GM19043 (cell line): ENCODE results near the gene NUFIP2.
A peak's percentile ranks its signal among the peaks of the same experiment; 100 is the strongest.
"Not testable (repeated sequence)": the region's sequence is repeated elsewhere in the genome, so short reads cannot be mapped to it uniquely, and the experiment has no call there.

Experiments used
- ATAC-seq: cut with Tn5 transposase; IDR thresholded peaks from one replicate; pipeline ENCODE4 v1.9.1; 2021; ENCODE audit warnings: low read depth; ENCODE audit not compliant: unreplicated experiment

NUFIP2 gene, protein sequence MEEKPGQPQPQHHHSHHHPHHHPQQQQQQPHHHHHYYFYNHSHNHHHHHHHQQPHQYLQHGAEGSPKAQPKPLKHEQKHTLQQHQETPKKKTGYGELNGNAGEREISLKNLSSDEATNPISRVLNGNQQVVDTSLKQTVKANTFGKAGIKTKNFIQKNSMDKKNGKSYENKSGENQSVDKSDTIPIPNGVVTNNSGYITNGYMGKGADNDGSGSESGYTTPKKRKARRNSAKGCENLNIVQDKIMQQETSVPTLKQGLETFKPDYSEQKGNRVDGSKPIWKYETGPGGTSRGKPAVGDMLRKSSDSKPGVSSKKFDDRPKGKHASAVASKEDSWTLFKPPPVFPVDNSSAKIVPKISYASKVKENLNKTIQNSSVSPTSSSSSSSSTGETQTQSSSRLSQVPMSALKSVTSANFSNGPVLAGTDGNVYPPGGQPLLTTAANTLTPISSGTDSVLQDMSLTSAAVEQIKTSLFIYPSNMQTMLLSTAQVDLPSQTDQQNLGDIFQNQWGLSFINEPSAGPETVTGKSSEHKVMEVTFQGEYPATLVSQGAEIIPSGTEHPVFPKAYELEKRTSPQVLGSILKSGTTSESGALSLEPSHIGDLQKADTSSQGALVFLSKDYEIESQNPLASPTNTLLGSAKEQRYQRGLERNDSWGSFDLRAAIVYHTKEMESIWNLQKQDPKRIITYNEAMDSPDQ

DNA sequence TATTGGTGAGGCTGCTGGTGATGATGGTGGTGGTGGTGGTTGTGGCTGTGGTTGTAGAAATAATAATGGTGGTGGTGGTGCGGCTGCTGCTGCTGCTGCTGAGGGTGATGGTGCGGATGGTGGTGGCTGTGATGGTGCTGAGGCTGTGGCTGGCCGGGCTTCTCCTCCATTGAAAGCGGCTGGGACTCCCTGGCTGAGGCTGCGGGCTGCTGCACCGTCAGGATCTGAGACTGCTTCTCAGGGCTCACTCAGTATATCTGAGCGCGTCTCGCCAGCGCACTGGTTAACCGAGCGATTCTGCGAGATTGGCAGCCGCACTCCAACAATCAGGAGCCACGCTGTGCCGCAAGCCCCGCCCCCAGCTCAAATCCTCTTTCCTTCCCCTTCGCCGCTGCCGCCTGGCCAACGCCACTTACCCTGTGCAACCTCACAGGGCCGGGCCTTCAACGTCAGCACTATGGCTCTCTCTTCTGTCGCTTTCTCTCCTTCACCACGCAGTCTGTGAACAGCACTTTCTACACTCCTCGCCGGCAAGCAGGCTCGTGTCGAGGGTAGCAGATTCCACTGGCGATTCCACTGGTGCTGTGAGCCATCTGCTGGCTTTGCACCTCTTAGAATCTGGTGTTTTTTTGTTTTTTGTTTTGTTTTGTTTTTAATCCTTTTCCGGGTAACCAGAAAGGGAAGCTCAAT is at the start of gene NUFIP2:
TSS of gene NUFIP2 (minus strand) at position 259 of the 690 bp plus-strand sequence. CDS start at position 170, 89 bp downstream.
- ATAC-seq, result peak; percentile 78

DNA sequence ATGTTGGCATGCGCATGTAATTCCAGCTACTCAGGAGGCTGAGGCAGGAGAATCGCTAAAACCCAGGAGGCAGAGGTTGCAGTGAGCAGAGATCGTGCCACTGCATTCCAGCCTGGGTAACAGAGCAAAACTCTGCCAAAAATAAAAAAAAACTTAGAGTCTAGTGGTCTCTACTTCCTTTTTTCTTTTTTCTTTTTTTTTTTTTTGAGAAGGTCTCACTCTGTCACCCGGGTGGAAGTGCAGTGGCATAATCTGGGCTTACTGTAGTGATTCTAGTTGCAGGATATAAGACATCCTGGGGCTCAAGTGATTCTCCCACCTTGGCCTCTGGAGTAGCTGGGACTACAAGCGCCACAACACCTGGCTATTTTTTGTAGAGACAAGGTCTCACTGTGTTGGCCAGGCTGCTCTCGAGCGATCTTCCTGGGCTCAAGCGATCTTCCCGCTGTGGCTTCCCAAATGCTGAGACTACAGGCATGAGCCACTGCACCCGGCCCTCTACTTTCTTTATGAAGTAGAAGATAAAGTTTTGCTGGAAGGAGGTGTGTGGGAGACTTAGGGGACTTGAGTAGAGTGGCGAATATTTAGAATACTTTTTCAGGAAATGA is 48.3 kb upstream of the NUFIP2 start:
- no peak for ATAC-seq

DNA sequence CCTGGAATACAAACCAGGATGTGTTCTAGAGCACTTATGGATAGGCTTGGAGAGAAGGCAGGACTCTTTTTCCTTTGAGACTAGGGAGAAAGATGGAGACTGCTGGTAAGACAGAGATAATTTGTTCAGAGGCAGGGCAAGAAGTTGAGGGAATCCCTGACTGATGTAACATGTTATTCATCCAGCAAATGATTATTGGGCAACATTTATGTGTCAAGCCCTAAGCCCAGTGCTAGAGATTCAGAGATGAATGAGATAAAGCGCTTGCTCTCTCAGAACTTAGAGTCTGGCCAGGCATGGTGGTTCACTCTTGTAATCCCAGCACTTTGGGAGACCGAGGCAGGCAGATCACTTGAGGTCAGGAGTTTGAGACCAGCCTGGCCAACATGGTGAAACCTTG is 47.8 kb upstream of the NUFIP2 start:
- no peak for ATAC-seq

DNA sequence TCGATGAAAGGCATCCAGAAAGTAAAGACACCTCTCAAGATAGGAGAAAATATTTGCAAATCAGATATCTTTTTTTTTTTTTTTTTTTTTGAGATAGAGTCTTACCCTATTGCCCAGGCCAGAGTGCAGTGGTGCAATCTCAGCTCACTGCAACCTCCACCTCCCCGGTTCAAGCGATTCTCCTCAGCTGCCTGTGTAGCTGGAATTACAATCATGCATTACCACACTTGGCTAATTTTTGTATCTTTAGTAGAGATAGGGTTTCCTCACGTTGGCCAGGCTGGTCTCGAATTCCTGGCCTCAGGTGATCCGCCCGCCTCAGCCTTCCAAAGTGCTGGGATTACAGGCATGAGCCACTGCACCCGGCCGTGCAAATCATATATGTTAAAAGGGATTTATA is 45.1 kb upstream of the NUFIP2 start:
- ATAC-seq, result not testable (repeated sequence)

DNA sequence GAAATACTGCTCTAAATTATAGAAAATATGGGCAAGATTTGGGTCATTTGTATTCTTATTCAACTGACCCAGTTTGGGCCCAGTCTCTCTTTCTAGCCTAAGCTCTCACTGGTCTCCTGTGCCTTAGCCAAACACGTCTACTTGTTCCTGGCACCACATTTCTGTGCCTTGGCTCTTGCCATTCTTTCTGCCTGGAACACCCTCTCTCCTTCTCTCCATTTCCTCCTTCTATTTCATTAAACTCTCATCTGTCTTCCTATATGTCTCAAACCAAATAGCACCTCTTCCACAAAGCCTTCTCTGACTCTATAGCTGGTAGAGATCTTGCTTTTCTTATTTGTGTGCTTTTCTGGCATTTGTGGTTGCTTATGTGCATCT is 37.7 kb upstream of the NUFIP2 start:
- no peak for ATAC-seq

DNA sequence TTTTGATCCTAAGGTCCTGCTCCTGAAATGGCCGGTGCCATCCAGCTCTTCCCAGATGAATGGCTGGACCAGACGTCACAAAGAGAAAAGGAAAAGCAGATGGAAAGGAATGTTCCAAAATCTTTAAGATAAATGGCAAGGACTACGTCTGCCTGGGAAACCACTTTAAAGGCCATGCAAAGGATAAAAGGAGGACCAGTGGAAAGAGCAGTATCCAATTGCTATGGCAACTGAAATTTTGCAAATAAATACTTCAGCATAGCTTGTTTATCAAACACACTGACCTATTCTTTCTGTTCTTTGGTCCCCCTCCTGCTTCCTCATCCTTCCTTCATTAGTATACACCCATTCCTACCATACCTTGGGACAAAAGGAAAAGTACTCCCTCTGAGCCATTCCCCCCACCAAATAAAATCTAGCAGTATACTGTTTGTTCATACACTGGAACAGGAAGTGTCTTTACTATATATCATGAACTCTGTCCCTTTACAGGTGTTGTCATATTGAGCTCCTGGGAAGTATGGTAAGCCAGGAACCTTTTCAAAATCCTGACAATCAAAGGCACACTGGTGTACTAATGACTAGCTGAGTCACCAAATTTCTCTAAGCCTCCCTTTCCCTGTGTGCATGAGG is 37.2 kb upstream of the NUFIP2 start:
- no peak for ATAC-seq

DNA sequence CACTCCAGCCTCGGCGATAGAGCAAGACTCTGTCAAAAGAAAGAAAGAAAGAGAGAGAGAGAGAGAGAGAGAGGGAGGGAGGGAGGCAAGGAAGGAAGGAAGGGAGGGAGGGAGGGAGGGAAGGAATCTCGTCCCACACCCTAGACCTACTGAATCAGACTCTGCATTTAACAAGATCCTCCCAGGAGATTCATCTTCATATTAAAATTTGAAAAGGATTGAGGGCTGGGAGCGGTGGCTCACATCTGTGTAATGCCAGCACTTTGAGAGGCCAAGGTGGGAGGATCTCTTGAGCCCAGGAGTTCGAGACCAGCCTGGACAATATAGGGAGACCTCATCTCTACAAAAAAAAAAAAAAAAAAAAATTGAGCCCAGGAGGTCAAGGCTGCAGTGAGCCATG is 33.5 kb upstream of the NUFIP2 start:
- ATAC-seq, result no peak

DNA sequence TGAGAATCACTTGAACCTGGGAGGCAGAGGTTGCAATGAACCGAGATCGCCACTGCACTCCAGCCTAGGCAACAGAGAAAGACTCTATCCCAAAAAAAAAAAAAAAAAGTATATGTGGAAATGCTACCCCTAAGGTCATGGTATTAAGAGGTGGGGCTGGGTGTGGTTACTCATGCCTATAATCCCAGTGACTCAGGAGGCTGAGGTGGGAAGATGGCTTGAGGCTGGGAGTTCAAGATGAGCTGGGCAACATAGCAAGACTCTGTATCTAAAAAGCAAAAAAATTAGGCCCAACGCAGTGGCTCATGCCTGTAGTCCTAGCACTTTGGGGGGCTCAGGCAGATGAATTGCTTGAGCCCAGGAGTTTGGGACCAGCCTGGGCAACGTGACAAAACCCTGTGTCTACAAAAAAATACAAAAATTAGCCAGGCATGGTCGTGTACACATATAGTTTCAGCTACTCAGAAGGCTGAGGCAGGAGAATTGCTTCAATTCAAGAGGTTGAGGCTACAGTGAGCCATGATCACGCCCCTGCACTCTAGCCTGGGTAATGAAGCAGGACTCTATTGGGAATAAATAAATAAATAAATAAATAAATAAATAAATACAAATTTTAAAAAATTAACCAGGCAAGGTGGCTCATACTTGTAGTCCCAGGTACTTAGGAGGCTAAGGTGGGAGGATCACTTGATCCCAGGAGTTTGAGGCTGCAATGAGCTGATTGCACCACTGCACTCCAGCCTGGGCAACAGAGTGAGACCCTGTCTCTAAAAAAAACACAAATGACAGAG is 32.3 kb upstream of the NUFIP2 start:
- ATAC-seq, result no peak

DNA sequence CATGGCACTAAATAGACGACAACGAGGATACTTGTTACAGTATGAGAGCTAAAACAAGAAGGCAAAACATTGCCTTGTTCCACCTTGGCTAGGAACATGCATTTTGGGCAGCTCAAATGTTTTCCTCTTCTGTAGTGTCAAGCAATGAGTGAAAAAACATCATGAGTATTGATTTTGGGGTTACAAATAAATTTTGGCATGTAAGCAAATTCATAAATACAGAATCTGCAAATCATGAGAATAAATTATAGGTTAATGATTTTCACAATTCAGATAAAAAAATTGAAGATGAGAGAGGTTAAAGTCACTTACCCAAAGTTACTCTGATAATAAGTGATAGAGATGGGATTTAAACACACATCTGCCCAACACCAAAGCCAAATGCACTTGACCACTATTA is 28.4 kb upstream of the NUFIP2 start:
- no peak for ATAC-seq

DNA sequence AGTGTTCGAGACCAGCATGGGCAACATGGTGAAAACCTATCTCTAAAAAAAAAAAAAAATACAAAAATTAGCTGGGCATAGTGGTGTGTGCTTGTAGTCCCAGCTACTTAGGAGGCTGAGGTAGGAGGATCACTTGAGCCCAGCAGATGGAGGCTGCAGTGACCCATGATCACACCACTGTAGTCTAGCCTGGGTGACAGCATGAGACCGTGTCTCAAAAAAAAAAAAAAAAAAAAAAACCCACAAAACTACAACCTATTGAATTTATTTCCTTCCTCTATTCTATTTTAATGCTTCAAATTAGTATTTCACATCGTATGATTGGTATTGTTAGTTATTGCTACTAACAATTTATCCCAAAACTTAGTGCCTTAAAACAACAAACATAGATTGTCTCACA is 9.4 kb upstream of the NUFIP2 start:
- no peak for ATAC-seq

DNA sequence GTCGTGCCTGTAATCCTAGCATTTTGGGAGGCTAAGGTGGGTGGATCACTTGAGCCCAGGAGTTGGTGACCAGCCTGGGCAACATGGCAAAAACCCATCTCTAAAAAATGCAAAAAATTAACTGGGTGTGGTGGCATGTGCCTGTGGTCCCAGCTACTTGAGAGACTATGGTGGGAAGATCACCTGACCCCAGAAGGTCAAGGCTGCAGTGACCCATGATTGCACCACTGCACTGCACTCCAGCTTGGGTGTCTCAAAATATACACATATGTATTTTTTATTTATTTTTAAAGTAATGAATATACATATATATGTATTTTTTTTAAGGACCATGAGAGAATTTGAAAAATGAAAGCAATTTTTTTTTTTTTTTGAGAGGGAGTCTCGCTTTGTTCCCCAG is 5.1 kb upstream of the NUFIP2 start:
- no peak for ATAC-seq

DNA sequence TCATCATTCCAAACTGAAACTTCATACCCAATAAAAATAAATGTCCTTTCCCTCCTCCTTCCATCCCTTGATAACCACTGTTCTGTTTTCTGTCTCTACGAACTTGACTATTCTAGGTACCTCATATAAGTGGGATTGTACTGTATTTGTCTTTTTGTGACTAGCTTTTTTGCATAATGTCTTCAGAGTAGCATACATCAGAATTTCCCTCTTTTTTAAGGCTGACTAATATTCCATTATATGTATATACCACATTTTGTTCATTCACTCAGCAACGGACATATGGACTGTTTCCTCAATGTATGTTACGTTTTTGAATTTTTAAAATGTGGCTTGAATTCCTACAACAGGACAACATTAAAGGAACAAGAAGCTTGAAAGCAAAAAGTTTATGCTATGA is 1.5 kb upstream of the NUFIP2 start:
- ATAC-seq, result no peak

DNA sequence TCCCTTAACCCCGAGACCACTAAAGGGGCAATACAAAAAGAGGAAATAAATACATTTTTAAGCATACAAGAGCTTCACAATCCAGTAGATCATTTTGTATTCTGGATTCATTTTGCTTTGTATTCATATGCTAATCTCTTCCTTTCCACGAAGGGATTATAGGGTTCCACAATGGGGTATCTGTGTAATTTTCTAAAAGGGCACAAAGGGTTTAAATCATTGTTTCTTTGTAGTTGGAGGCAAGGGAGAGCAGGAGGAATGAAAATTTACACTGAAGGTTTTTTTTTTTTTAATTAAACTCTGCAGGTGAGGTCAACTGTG is 592 bp upstream of the NUFIP2 start:
- ATAC-seq, result no peak

DNA sequence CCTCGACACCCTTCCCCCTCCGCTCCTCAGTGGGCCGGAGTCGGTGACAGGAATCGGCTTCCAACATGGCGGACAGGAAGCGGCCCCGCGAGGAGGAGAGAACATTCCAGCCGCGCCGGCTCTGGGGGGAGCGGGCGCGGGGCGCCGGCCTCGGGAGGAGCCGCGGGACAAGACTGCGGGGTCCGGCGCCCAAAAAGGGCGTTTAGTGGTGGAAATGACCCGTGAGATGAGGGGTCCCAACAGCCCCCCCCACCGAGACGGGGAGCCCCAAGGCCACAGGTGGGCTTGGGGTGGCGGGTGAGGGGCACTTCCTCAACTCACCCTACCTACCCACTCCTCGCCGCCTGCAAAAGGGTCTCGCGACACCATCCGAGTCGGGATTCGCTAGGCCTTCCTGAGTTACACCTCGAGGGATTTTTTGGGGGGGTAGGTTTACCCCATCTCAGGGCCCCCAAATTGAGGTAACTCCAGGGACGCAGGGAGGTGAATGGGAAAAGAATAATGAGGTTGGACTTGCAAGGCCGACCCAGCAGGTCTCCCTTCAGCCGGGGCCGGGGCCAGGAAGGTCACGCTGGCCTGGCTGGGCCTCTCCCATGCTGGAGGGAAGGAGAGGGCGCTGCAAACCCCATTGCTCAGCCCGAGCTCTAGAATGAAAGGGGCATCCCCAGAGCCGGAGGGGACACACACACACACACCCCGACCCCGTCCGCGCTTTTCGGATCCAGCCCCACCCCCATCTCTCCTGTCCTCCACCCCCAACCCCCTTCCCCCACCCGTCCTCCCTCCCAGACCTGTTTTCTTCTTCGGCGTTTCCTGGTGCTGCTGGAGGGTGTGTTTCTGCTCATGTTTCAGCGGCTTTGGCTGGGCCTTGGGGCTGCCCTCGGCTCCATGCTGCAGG is 707 bp downstream of the NUFIP2 start:
- no peak for ATAC-seq

DNA sequence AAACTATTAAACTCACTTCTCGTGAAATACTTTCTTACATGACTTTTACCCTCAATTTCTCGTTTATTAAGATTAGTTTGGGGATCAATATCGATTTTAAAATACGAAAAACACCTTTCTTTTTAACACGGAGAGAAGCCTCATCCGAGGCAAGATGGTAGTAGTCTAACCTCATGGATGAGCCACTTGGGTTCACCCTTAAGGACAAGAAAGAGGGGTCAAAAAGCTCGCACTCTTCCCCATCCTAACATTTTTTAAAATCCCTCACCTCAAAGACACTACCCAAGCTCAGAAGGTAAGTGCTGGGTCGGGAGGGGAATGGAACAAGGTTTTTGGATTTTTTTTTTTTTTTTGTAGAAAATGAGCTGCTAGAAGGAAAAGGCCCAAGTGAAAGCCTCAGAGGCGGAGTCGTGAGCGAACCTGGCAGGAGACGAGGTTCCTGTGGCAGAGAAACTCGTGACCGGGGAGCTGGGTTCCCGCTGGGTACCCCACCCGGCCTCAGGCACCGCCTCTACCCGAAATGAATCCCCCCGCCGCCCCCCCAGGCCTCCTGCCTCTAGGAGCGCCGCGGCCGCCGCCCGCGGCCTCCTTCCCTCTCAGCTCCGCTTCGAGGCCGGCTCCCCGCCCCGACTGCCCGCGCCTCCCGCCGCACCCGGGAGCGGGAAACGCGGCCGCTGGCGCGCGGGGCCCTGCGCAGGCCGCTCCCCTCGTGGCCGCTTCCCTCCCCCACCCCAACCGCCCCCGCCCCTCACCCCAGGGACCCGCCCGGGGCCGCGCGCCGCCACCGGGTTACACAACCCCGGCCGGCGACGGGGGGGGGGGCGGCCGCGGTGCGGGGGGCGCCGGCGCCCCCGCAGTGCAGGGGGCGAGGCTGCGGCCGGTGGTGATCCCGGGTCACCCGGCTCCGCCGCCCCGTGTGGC is 1.6 kb downstream of the NUFIP2 start:
- no peak for ATAC-seq

DNA sequence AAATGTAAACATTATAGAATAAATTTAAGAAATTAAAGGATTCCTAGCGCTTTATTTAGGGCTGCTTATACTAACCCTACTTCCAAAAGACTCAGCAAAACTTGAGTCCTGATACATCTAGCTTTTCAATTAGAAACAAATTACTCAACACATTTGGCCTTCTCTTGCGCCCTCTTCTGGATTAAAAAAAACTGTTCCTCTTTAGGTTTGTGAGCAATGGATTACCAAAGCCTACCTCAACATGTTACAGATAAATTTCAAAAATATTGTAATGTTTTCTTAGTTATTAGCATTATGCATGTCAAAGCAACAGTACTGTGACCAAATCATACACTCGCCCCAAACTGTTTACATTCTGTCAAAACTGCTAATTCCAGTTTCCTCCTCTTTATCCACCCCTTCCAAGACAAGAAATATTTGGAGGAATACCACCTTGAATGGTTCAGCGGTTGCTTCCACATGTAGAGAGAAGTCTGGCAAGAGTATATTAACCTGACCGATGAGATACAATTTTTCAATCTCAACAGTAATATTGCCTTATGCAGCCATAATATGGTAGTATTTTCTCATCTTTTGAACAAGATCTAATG is 2.7 kb downstream of the NUFIP2 start:
- ATAC-seq, result no peak

DNA sequence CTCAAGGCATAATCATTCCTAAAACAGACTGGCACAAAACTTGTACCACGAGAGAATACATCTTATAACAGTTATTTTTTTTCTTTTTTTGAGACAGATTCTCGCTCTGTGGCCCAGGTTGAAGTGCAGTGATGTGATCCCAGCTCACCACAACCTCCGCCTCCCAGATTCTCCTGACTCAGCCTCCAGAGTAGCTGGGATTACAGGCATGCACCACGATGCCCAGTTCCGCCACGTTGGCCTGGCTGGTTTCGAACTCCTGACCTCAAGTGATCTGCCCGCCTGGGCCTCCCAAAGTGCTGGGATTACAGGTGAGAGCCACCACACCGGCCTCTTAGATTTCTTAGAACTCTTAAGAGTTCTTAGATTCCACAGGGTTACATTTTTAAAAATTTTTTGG is 4.1 kb downstream of the NUFIP2 start:
- ATAC-seq, result no peak

DNA sequence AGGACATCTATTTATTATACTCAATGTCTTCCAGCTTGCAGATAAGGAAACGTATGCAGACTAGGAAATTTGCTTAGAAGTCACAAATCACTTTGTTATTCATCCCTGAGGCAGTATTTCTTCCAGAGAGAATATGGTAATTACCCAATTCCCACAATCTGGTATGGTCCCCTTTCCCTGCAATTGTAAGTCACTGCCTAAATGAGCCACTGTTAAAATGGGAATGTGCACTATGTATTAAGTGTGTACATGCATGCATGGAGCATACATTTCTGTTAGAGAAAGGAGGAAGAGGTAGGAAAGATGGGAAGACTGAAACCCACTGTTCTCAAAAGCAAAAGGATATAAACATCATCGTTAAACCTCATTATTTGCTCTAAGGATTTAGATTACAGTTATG is 10.0 kb downstream of the NUFIP2 start:
- no peak for ATAC-seq
